ENCODE measurements around the gene RASSF5.

- TF ChIP-seq POLR2A (IDR thresholded peaks at IDR 0.05; ENCODE audit: low read depth, low read length) (no peak), POLR2AphosphoS5 (IDR thresholded peaks at IDR 0.05; ENCODE audit: low read length) (no peak), CTCF (IDR thresholded peaks at IDR 0.05 in 2 of 3, conservative IDR thresholded peaks at IDR 0.05 in 1 of 3; ENCODE audit: control insufficient read depth in 2 of 3, extremely low read depth in 1 of 3, insufficient read depth in 1 of 3, low read depth in 3 of 3, low read length in 3 of 3) (no peak), EP300 (IDR thresholded peaks at IDR 0.05; ENCODE audit: borderline replicate concordance in 1 of 2, control insufficient read depth in 1 of 2, low read depth in 2 of 2, low read length in 2 of 2) (no peak), RFX5 (IDR thresholded peaks at IDR 0.05; ENCODE audit: low read depth, low read length) (no peak), EZH2 (IDR thresholded peaks at IDR 0.05; ENCODE audit: borderline replicate concordance, control insufficient read depth, low read depth, low read length) (no peak), MXI1 (IDR thresholded peaks at IDR 0.05; ENCODE audit: low read depth, low read length) (no peak), SRF (IDR thresholded peaks at IDR 0.05; ENCODE audit: low read depth in 2 of 2, low read length in 2 of 2) (no peak), CBX5 (IDR thresholded peaks at IDR 0.05; ENCODE audit: low read depth) (no peak)
- TF ChIP-seq, protein P1, sequence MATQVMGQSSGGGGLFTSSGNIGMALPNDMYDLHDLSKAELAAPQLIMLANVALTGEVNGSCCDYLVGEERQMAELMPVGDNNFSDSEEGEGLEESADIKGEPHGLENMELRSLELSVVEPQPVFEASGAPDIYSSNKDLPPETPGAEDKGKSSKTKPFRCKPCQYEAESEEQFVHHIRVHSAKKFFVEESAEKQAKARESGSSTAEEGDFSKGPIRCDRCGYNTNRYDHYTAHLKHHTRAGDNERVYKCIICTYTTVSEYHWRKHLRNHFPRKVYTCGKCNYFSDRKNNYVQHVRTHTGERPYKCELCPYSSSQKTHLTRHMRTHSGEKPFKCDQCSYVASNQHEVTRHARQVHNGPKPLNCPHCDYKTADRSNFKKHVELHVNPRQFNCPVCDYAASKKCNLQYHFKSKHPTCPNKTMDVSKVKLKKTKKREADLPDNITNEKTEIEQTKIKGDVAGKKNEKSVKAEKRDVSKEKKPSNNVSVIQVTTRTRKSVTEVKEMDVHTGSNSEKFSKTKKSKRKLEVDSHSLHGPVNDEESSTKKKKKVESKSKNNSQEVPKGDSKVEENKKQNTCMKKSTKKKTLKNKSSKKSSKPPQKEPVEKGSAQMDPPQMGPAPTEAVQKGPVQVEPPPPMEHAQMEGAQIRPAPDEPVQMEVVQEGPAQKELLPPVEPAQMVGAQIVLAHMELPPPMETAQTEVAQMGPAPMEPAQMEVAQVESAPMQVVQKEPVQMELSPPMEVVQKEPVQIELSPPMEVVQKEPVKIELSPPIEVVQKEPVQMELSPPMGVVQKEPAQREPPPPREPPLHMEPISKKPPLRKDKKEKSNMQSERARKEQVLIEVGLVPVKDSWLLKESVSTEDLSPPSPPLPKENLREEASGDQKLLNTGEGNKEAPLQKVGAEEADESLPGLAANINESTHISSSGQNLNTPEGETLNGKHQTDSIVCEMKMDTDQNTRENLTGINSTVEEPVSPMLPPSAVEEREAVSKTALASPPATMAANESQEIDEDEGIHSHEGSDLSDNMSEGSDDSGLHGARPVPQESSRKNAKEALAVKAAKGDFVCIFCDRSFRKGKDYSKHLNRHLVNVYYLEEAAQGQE (IDR thresholded peaks at IDR 0.05; ENCODE audit: low read depth, low read length): no peak
Measured at GRCh38 chr1:206508130-206508889, 979 bp downstream of the RASSF5 start.
